IPS-20b (cell line): Measurements from ENCODE around the gene RENBP.

Source experiments
- H3K27ac ChIP-seq: one replicate; pipeline ENCODE4 v1.5.1; 2013; ENCODE audit warnings: low read length
- H3K27me3 ChIP-seq: 2 replicates; pipeline ENCODE4 v1.6.1; 2013; ENCODE audit warnings: mild to moderate bottlenecking, low read length, inconsistent platforms; ENCODE audit not compliant: insufficient read depth
- H3K36me3 ChIP-seq: 2 replicates; pipeline ENCODE4 v1.6.1; 2013; ENCODE audit warnings: low read depth, mild to moderate bottlenecking, inconsistent platforms, low read length, moderate library complexity; ENCODE audit not compliant: insufficient read depth
- H3K4me1 ChIP-seq: 2 replicates; pipeline ENCODE4 v1.6.1; 2013; ENCODE audit warnings: mild to moderate bottlenecking, control low read depth, inconsistent platforms, low read length, moderate library complexity; ENCODE audit not compliant: insufficient read depth
- H3K4me3 ChIP-seq: 2 replicates; pipeline ENCODE4 v1.5.1; 2013; ENCODE audit warnings: mild to moderate bottlenecking, low read length, inconsistent platforms
- H3K9ac ChIP-seq: 2 replicates; pipeline ENCODE4 v1.6.1; 2013; ENCODE audit warnings: low read depth, mild to moderate bottlenecking, inconsistent platforms, low read length, moderate library complexity
- H3K9me3 ChIP-seq: 2 replicates; pipeline ENCODE4 v1.6.1; 2013; ENCODE audit warnings: mild to moderate bottlenecking, low read depth, low read length, inconsistent platforms; ENCODE audit not compliant: insufficient read depth

The RENBP gene

DNA sequence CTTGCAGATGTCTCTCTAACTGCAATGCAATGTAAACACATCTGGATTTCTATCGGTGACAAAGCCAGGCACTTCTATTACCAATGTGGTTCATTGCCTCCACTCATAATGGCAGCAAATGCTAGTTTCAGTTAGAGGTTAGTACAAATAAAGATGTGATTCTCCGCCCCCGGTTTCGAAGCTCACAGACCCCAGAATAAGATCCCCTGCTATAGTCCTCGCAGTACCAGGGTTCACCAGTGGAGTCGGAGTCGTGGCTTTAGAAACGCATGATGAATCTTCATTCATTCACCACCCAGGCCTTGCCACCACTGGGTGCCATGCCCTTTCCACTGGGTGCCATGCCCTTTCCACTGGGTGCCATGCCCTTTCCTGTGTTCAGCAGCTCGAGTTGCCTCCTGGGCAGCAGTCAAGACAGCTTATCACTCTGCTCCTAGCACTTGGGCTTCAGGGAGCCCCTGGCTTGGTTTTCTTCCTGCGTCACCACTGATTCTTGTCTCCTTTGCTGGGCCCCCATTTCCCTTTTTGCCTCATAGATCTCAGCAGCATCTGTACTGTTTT is 6.1 kb downstream of the RENBP start:
- H3K9ac ChIP-seq: no peak overlapping the region
- no peaks in the 10 kb centered on the region for H3K9me3 ChIP-seq
- no peak overlapping the region for H3K27ac ChIP-seq
- no peaks in the 10 kb centered on the region for H3K27me3 ChIP-seq
- no peaks in the 10 kb centered on the region for H3K36me3 ChIP-seq
- H3K4me1 ChIP-seq: peaks cover 5% of the 10 kb centered on the region; the same call in 1 of the 2 replicates
- no peak overlapping the region for H3K4me3 ChIP-seq

DNA sequence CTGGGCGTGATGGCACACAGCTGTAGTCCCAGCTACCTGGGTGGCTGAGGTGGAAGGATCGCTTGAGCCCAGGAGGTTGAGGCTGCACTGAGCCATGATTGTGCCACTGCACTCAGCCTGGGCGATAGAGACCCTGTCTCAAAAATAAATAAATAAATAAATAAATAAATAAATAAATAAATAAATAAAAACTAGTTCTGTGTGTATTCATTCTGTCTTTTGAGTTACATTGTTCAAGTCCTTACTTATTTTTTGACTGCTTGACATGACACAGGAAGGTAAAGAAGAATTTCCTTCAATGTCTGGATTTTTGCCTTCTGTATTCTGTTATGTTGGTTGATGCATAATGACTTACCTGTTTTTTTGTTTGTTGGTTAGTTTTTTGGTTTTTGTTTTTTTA is 7.4 kb downstream of the RENBP start:
- no peaks in the 10 kb centered on the region for H3K9me3 ChIP-seq
- H3K36me3 ChIP-seq: peaks cover 7% of the 10 kb centered on the region
- H3K9ac ChIP-seq: no peak overlapping the region
- no peak overlapping the region for H3K27ac ChIP-seq
- H3K4me1 ChIP-seq: peaks cover 5% of the 10 kb centered on the region; the same call in 1 of the 2 replicates
- no peaks in the 10 kb centered on the region for H3K27me3 ChIP-seq
- H3K4me3 ChIP-seq: no peak overlapping the region

DNA sequence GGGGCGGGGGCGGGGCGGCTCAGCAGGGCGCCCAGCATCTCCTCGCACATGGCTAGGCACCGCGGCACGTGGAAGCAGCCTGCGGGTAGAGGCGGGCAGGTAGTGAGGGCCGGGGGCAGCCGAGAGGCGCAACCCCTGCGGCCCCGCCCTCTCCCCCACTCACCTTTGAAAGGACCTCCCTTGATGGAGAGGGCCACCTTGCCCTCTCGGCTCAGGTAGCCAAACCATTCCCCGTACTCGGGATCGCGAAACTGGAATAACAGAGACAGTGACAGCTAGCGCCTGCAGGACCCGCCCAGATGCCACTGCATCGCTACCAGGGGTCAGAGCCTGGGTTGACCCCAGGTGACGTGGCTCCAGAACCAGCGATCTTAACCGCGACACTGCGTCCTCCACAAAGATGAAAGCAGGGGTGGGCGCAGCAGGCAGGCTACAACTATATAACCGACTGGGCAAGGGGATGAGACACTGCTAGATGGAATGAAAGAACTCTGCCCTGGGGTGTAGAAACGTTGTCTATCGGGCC is 9.1 kb downstream of the RENBP start:
- Histone ChIP-seq H3K36me3 (peaks cover 7% of the 10 kb centered on the region), H3K4me1 (peaks cover 5% of the 10 kb centered on the region; the same call in 1 of the 2 replicates), H3K27ac (no peak overlapping the region), H3K9me3 (no peaks in the 10 kb centered on the region), H3K4me3 (peak overlapping the region; percentile 53; the same call in 1 of the 2 replicates), H3K9ac (no peak overlapping the region), H3K27me3 (no peaks in the 10 kb centered on the region)

DNA sequence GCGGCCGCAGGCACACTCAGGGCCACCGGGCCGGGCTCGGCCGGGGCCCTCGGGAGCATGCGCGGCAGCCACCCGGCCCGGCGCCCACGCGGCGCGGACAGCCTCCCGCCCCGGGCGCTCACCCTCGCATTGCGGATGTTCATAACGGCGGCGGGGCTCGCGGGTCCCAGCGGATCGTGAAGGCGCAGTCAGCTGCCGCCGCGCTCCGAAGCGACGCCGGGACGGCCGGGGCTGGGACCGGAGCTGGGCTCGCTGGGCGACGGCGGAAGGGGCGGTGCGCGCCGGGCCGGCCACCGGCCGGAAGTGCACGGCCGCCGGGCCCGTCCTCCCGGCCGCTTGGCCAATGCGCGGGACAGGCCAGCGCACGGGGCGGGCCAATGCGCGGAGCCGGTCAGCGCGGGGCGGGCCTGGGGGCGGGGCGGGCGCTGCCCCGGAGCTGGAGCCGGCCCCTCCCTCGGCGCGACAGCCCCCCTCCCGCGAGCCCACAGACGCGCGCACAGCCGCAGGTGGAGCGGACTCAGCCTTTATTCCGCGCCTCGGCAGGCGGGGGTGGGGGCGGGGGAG is 9.6 kb downstream of the RENBP start, which contains the start of gene NAA10:
NAA10 (minus strand) TSS at position 276 of the 564 bp plus-strand sequence; CDS start at position 143, 133 bp downstream.
- peak within 1 kb of the TSS; percentile 71 for H3K4me3 ChIP-seq
- H3K36me3 ChIP-seq: peaks cover 7% of the 10 kb centered on the region
- peaks cover 2% of the 10 kb centered on the region; the same call in 1 of the 2 replicates for H3K4me1 ChIP-seq
- no peaks in the 10 kb centered on the region for H3K27me3 ChIP-seq
- H3K9ac ChIP-seq: peak within 1 kb of the TSS; percentile 73; the same call in 1 of the 2 replicates
- no peak within 1 kb of the TSS for H3K27ac ChIP-seq
- H3K9me3 ChIP-seq: no peaks in the 10 kb centered on the region

DNA sequence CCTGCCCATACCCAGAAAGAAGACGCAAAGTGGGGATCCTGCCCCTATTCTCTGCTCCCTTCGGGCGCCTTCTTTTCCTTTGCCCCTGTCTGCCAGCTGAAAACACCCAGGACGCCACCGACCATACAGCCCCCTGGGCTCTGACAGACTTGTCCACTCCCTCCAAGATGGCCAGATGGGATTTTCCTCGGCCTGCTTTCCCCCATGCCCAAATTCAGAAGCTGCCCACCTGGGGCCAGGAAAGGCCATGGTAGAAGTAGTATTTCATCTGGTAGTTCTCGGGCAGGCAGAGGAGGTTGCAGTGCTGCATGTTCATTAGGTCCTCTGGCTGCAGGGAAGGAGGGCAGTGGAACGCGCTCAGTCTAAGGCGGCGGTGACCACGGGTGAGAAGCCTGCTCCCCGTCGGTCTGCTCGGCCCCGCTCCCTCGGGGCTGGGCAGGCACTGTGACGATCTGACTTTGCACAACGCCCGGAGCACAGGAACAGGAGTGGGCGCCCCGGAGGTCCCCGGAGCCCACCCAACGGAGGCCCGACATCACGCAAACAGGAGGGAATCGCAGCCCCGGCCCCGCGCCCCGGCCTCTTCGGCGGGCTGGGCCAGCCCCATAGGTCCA is 10.2 kb downstream of the RENBP start:
- H3K36me3 ChIP-seq: peaks cover 9% of the 10 kb centered on the region
- H3K4me3 ChIP-seq: peak overlapping the region; percentile 71
- no peaks in the 10 kb centered on the region for H3K9me3 ChIP-seq
- no peaks in the 10 kb centered on the region for H3K27me3 ChIP-seq
- no peak overlapping the region for H3K27ac ChIP-seq
- H3K4me1 ChIP-seq: no peaks in the 10 kb centered on the region; the same call in 1 of the 2 replicates
- peak overlapping the region; percentile 73; the same call in 1 of the 2 replicates for H3K9ac ChIP-seq

DNA sequence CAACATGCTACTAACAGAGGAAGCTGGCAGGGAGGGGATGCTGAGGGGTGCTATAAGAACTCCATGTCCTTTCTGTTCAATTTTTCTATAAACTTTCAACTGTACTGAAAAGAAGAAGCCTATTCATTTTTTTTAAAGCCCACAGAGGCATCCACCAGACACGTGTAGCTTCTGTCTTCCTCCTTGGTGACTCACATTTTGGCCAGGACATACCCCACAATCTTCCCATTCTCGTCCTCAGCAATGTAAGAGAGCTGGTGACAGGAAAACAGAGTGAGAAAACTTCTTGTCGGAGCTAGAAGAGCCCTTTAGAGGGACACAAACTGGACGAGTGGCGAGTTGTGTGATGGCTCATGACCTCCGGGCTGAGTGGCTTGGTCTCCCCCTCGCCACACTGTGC is 10.7 kb downstream of the RENBP start:
- Histone ChIP-seq H3K27me3 (no peaks in the 10 kb centered on the region), H3K4me3 (peak overlapping the region; percentile 71), H3K4me1 (no peaks in the 10 kb centered on the region; the same call in 1 of the 2 replicates), H3K27ac (no peak overlapping the region), H3K9me3 (no peaks in the 10 kb centered on the region), H3K9ac (peak overlapping the region; percentile 73; the same call in 1 of the 2 replicates), H3K36me3 (peaks cover 11% of the 10 kb centered on the region)

DNA sequence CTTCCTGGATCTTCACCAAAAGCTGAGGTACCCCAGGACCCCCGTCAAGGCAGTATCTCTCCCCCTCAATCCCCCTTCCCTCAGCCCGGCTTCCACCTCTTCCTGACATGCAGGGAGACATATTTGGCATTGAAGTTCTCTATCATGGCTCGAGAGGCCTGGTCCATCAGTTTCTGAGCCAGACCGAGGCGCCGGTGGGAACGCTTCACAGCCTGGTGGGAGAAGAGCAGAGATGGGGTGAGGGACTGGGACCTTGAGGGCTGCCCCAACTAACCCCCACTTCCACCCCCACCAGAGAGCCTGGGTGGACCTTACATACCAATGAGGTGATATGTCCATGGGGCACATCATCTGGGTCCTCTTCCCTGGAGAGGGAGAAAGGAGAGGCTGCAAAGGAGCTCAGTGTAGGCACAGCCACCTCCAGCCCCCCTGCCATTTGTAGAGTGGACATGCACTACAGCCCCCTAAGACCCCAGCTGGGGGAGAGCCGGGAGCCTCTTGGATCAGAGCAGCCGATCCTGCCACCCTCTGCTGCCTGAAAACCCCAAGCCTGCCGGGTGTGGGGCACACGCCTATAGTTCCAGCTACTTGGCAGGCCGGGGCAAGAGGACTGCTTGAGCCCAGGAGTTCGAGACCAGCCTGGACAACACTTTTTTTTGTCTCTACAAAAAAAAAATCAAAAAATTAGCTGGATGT is 12.1 kb downstream of the RENBP start:
- Histone ChIP-seq H3K9me3 (no peaks in the 10 kb centered on the region), H3K4me1 (no peaks in the 10 kb centered on the region; the same call in 1 of the 2 replicates), H3K36me3 (peaks cover 11% of the 10 kb centered on the region), H3K9ac (no peak overlapping the region), H3K27me3 (no peaks in the 10 kb centered on the region), H3K4me3 (no peak overlapping the region), H3K27ac (no peak overlapping the region)

DNA sequence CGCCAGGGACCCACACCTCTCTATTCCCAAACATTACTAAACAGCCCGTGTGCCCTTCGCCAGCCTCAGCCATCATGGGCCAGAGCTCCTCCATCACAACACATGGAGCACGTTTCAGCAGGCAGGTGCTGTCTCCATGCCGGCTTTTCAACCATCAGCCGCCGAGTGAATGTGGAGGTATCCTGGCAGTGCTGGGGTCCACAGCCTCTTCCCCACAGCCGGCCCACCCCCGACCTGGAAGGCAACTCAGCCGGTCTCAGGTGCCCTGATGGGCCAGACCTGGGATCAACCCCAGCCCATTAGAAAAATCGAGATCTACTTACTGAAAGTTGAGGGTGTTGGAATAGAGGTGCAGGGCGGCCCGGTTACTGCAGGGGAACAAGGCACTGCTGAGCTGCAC is 12.7 kb downstream of the RENBP start:
- Histone ChIP-seq H3K27me3 (no peaks in the 10 kb centered on the region), H3K4me3 (no peak overlapping the region), H3K9ac (no peak overlapping the region), H3K4me1 (no peaks in the 10 kb centered on the region; the same call in 1 of the 2 replicates), H3K36me3 (peaks cover 11% of the 10 kb centered on the region), H3K9me3 (no peaks in the 10 kb centered on the region), H3K27ac (no peak overlapping the region)

DNA sequence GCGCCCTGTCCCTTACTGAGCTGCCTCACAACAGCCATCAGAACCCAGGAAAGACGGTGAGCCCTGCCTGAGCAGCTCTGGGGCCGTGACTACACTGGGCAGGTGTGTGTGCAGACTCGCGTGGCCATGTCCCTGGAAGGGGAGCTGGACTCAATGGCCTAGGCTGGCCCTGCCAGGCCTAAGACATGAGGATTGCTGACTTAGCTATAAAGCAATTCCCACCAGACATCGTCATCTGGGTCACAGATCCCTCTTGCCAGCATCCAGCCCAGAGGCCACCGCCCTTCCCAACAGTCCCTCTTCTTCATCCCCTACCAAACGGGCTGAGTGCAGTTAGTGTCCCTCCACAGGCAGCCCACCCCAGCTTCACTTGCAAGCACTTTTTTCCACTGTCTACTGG is 13.3 kb downstream of the RENBP start:
- no peaks in the 10 kb centered on the region; the same call in 1 of the 2 replicates for H3K4me1 ChIP-seq
- no peak overlapping the region for H3K27ac ChIP-seq
- peaks cover 11% of the 10 kb centered on the region for H3K36me3 ChIP-seq
- no peak overlapping the region for H3K4me3 ChIP-seq
- no peak overlapping the region for H3K9ac ChIP-seq
- H3K27me3 ChIP-seq: no peaks in the 10 kb centered on the region
- no peaks in the 10 kb centered on the region for H3K9me3 ChIP-seq

DNA sequence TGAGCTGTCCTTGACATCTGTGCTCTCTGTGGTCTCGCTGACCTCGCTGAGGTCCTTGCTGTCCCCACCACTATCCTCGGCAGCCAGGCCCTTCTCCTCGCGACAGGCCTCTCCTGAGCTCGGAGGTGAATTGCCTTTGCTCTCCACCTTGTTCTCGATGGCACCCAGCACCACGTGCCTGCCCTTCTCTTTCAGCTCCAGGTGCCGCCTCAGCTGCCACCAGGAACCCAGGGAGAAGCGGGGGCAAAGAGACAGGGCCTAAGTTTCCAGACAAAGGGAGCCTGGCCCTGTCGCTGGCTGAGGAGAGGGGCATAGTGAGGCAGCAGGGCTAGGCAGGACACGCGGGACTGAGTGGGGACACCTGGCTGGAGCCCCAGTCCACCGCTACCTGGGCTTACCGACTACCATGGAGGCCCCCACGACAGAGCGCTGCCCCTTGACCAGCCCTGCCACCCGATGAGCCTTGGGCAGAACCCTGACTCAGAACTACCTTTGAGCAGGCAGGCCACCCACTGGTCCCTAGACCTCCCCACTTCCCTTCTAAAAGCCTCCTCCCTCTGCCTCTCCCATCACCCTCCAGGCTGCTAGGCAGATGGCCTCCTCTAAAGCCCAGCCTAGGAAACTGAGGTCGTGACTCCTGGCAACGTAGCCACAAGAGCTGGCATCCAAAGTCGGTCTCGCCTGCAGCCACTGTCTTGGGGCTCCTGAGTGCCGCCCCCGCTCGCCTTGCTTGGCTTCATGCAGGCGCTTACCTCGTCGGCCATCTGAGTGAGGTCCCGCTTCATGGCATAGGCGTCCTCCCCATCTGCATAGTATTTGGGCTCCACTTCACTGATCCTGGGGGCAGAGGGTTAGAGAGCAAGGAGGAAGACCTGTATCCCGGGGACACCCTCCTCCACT is 14.2 kb downstream of the RENBP start:
- peaks cover 11% of the 10 kb centered on the region for H3K36me3 ChIP-seq
- H3K27me3 ChIP-seq: no peaks in the 10 kb centered on the region; the same call in 1 of the 2 replicates
- no peak overlapping the region for H3K27ac ChIP-seq
- peaks cover 1% of the 10 kb centered on the region; the same call in 1 of the 2 replicates for H3K4me1 ChIP-seq
- no peak overlapping the region for H3K4me3 ChIP-seq
- H3K9ac ChIP-seq: no peak overlapping the region
- H3K9me3 ChIP-seq: no peaks in the 10 kb centered on the region
